ENCODE data around the gene MYO7A. TPM values are rescaled to one million over a fixed set of nuclear protein-coding genes. Genes with fewer than 3 reads are reported as not detected.
A peak's percentile ranks its signal among the peaks of the same experiment; 100 is the strongest.
"Not testable (repeated sequence)": the region's sequence is repeated elsewhere in the genome, so short reads cannot be mapped to it uniquely, and the experiment has no call there.

Gene MYO7A
- total RNA-seq, 1 donor from 2014 or later = 2.2 TPM

GRCh38 chr11:77095551-77096490 is 32.2 kb upstream of the MYO7A start:
- Mint-ChIP-seq H3K27me3 (ENCODE audit: low read depth) (no peaks in the 10 kb centered on the region), H3K4me3 (no peak overlapping the region)

GRCh38 chr11:77096591-77097019 is 31.4 kb upstream of the MYO7A start:
- Mint-ChIP-seq H3K36me3 (peaks cover 8% of the 10 kb centered on the region), H3K4me3 (no peak overlapping the region), H3K9me3 (no peaks in the 10 kb centered on the region), H3K4me1 (no peaks in the 10 kb centered on the region), H3K27ac (no peak overlapping the region), H3K27me3 (ENCODE audit: low read depth) (no peaks in the 10 kb centered on the region)
- TF ChIP-seq CTCF (IDR thresholded peaks at IDR 0.05; ENCODE audit: unreplicated experiment) = no peak
- DNase-seq (ENCODE audit: low spot score in 2 of 2, unreplicated experiment in 2 of 2) = no peak

More at GRCh38 chr11:77095551-77096490, 32.2 kb upstream of the MYO7A start:
- TF ChIP-seq CTCF (IDR thresholded peaks at IDR 0.05; ENCODE audit: unreplicated experiment) = no peak
- Mint-ChIP-seq H3K27ac (no peak overlapping the region), H3K9me3 (no peaks in the 10 kb centered on the region), H3K36me3 (peaks cover 5% of the 10 kb centered on the region), H3K4me1 (peaks cover 3% of the 10 kb centered on the region)
- DNase-seq (ENCODE audit: low spot score in 2 of 2, unreplicated experiment in 2 of 2) = no peak

- not testable (repeated sequence) for H3K4me1 Mint-ChIP-seq
Observed at GRCh38 chr11:77097180-77097579, 30.9 kb upstream of the MYO7A start.

GRCh38 chr11:77100166-77101042 is 27.6 kb upstream of the MYO7A start:
- no peak overlapping the region for H3K27ac Mint-ChIP-seq
- H3K36me3 Mint-ChIP-seq = peaks cover 8% of the 10 kb centered on the region
- TF ChIP-seq CTCF (IDR thresholded peaks at IDR 0.05; ENCODE audit: unreplicated experiment) = no peak
- no peaks in the 10 kb centered on the region for H3K9me3 Mint-ChIP-seq
- DNase-seq (ENCODE audit: low spot score in 2 of 2, unreplicated experiment in 2 of 2) = no peak
- no peaks in the 10 kb centered on the region for H3K27me3 Mint-ChIP-seq (ENCODE audit: low read depth)
- no peaks in the 10 kb centered on the region for H3K4me1 Mint-ChIP-seq
- no peak overlapping the region for H3K4me3 Mint-ChIP-seq

More at GRCh38 chr11:77097180-77097579, 30.9 kb upstream of the MYO7A start:
- H3K9me3 Mint-ChIP-seq; H3K27me3 Mint-ChIP-seq (ENCODE audit: low read depth); H3K36me3 Mint-ChIP-seq; H3K4me3 Mint-ChIP-seq; DNase-seq (ENCODE audit: low spot score in 2 of 2, unreplicated experiment in 2 of 2); H3K27ac Mint-ChIP-seq: not testable (repeated sequence)

GRCh38 chr11:77101043-77101537 is 27.0 kb upstream of the MYO7A start:
- Mint-ChIP-seq H3K36me3 (peaks cover 8% of the 10 kb centered on the region), H3K9me3 (no peaks in the 10 kb centered on the region), H3K27ac (no peak overlapping the region), H3K27me3 (ENCODE audit: low read depth) (no peaks in the 10 kb centered on the region), H3K4me3 (no peak overlapping the region), H3K4me1 (no peaks in the 10 kb centered on the region)
- DNase-seq (ENCODE audit: low spot score in 2 of 2, unreplicated experiment in 2 of 2) = no peak
- peak; percentile 24 for TF ChIP-seq CTCF (IDR thresholded peaks at IDR 0.05; ENCODE audit: unreplicated experiment)

All from mesothelial cell of epicardium (in vitro differentiated cells).